NK-92 treated with Interleukin-12 subunit alpha and Interleukin-12 subunit beta, amount 100 ng/mL, for 24 hours (cell line): ENCODE data around the gene FILIP1L.
"Not testable (repeated sequence)": the region's sequence is repeated elsewhere in the genome, so short reads cannot be mapped to it uniquely, and the experiment has no call there.

Source experiments
- DNase-seq: peaks from one replicate; lab custom pipeline; 2025; lab: John Stamatoyannopoulos, UW

FILIP1L gene

DNA sequence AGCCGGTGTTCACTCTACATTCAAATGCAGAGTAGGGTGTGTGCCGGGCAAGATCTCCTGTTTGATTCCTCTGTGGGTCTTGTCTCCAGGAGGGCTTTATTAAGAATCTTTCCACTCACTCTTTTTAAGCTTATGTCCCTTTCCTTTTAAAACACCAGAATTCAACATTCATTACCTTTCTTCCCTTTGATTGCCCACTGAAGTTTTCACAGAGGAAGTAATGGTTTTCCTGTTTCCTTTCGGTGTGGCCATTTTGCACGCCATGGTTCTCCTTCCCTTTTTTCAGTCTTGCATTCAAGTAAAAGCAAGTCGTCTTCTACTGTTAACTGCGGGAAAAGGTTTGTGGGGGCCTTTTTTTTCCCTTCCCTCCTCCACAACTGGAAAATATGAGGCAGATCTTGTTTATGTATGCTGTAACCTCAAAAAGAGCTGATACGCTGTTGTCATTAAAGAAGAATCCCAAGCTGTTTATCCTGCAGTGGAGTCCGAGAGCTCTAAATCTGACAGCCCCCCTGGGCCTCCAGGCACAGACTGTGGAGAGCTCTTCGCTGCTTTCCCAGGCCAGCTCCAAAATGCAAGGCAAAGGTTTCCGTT is 40.5 kb downstream of the FILIP1L start:
- no peak for DNase-seq

DNA sequence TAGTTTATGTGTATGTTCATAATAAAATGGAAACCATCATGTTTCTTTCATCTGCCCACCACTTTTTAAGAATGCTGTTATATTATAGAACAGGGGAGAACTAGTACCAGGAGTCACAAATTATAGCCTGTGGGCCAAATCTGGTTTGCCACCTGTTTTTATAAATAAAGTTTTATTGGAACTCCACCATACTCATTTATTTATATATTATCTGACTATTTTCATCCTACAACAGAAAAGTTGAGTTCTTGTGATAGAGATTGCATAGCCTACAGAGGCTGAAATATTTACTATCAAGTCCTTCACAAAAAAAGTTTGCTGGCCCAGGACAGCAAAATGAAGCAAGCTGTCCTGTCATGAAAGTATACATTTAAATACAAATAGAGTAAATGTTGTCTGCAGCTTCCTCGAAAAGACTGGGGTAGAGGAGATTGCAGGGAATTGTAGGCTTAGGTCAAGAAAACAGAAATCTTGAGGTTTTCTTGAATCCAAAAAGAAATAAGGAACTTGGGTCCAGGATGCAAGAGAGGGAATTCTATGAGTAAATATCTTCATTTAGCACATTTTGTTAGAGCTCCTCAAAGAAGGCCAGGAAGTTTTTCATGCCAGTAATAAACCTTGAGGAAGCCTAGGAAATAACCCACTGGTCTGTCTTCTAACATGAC is 41.1 kb downstream of the FILIP1L start:
- no peak for DNase-seq

DNA sequence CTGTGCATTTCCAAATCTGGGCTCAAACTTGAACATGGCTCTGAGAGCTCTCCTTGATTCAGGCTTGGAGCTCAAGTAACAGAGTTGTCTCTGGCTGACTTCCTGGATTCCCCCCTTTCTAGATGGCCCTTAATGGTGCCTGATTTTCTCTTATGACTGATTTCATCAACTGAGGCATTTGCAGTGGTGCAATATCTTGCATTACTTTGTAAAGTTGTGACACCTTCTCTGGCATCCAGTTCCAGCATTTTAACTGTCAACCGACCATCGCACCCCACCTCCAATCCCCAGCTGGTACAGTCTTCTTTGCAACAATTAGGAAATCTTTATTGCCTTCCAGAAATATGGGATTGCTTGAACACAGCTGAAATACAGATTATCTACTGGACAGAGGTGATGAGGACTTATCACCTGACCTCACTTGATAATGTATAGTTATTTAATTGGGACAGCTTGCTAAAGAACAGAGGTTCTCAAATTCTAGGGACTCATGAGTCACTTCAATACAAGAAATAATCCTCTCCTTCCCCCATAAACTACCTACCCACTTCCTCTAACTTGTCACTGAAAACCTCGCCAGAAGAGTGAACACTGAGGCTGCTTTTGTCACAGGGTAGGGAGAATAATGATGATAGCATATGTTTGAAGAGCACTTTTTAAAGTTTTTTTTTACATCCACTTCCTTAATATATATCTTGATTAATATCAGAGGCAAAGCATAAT is 41.8 kb downstream of the FILIP1L start:
- DNase-seq, result no peak

DNA sequence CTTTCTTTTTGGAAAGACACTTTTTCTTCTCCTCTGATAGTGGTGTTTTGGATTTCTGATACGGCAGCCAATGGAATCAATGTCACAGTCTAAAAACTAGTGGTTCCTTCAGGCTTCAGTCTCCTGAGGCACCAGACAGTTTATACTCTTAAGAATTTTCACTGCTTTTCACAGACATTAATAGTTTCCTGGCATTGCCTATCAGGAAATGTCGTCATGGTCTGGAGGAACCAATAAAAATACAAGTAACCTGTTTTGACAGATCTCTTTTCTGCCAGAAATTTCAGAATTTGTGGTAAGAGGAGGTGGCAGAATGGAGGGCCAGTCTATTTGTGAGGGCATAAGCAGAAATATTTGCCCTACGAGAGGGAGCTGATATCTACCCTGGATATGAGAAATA is 44.8 kb downstream of the FILIP1L start:
- no peak for DNase-seq

GRCh38 chr3:100068826-100069225 is 45.5 kb downstream of the FILIP1L start:
- peak; percentile 62 for DNase-seq

- DNase-seq, result no peak
Measured at GRCh38 chr3:100067589-100067988, 46.7 kb downstream of the FILIP1L start.

GRCh38 chr3:100063929-100064461 is 50.3 kb downstream of the FILIP1L start:
- DNase-seq, result no peak

GRCh38 chr3:100062665-100063064 is 51.6 kb downstream of the FILIP1L start:
- DNase-seq, result no peak

DNA sequence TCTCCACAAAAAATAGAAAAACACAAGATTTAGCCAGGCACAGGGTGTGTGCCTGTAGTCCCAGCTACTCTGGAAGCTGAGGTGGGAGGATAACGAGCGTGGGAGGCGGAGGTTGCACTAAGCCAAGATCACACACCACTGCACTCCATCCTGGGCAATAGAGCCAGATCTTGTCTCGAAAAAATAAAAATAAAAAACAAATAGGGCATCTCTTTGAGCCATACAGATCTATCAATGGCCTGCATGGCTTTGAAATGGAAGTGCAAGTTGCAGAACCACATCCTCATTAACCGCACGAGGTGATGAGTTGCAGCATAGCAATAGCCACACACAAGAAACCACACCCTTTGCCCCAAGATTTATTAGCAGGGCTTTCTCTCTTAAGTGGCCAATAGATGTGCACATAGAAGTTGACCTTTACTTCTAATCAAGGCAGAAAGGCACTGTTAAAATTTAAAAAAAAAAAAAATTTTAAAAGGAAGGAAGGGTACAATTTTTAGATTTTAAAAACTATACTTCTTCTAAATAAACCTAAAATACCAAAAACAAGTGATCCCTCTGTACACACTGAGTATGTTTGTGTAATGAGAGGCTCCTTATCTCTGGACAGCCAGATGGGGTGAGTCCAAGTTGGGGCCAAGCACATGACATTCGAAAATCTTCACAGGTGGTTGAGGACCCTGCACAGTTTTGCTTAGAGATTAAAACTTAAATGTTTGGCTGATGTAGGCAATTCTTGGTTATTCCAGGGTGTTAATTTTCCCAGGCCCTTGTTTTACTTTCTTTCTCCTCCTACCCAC is 53.4 kb downstream of the FILIP1L start:
- DNase-seq, result peak; percentile 62

GRCh38 chr3:100059472-100059871 is 54.8 kb downstream of the FILIP1L start:
- no peak for DNase-seq

DNA sequence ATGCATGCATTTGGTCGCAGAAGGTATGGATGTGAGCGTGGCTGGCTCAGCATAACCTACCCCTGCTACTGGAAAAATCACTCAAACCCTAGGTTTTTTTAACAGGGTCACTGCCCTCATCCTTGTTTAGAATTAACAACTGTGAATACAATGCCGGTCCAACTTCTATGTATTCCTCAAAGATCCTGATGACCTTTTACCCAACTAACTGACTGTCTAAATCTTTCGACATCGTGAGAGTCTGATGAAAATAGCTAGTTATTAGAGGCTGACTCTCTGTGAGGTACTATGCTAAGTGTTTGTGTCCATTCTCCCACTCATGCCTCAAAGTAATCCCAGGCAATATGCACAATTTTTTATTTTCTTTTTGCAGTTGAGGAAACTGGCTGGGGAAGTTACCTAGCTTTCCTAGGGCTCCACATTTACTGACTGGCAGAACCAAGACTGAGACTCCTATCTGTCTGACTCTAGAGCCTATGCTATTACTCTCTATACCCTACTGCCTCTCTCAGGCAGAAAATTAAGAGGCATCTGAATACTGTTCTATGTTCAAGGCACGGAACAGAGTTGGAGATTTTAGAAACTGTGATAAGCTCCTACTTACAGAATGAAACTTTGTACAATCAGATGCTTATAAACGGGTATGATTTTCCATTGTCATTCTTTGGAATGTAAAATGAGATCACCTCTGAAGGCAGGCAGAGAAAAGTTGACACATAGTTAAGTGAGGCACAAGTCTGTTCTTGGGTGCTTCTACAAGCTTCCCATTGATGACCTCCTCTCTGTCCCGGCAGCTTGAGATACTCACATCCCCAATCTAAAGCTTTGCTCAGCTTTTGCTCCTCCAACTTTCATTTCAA is 56.4 kb downstream of the FILIP1L start:
- DNase-seq, result no peak

- DNase-seq, result no peak
Measured at GRCh38 chr3:100053951-100054620, 60.2 kb downstream of the FILIP1L start.

DNA sequence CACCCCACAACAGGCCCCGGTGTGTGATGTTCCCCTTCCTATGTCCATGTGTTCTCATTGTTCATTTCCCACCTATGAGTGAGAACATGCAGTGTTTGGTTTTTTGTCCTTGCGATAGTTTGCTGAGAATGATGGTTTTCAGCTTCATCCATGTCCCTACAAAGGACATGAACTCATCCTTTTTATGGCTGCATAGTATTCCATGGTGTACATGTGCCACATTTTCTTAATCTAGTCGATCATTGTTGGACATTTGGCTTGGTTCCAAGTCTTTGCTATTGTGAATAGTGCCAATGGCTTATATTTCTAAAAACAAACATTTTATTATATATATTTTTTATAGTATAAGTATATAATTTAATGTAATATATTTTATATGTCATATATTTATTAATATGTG is 62.8 kb downstream of the FILIP1L start:
- not testable (repeated sequence) for DNase-seq

GRCh38 chr3:100048248-100048647 is 66.1 kb downstream of the FILIP1L start:
- DNase-seq, result no peak

- no peak for DNase-seq
Measured at GRCh38 chr3:100047455-100048141, 66.7 kb downstream of the FILIP1L start.

DNA sequence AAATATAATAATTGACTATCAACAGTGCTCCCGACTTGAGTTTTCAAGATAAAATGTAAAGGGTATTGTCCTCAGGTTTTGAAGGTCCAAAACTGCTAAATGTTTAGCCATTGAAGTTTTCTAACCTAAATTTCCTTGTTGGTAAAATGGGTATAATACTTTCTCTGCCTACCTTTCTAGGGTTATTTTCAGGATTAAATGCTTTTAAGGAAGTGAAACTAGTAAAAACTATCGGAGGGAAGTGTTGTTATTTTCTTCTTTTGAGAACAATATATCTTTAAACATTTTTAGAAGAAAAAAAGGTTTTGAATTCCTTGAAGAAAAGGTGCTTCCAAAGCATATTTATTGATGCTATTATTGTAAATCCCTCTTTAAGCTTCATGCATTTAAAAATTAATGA is 67.3 kb downstream of the FILIP1L start:
- no peak for DNase-seq

DNA sequence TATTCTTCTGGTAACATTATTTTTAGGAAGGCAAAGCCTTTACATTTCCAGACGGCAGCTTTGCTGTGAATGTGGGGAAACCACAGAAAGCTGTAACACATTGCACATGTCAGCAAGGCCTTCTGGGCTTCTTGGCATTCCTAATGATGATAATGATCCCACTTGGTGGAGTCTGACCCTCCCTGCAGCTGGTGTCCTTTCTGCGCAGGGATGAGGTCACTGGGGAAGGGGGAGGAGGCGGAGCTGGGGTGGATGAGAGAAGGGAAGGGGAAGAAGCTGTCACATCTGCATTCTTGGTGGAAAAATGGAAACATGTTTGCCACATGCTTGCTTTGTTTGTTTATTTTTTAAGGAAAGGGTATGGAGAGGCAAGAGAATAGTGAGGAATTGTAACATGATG is 68.6 kb downstream of the FILIP1L start:
- DNase-seq, result no peak

GRCh38 chr3:100044369-100044768 is 69.9 kb downstream of the FILIP1L start:
- no peak for DNase-seq

DNA sequence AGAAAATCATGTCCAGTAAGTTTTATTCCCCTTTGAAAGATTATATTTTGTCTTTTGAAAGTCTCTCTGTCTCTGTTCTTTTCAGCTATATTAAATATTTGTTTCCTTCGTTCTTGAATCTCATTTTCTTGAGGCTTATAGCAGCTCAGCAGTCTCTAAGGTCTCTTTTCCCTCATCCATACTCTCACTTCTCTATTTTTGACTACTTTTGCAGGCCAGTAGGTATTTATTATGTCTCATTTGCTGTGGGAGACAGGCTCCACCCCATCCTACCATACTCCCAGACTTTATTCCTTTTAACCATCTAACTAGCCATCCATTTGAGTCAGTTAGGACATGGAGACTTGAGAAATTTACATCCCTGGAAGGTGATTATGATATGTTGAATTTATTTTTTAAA is 71.0 kb downstream of the FILIP1L start:
- DNase-seq, result no peak
